K562 (cell line): ENCODE results near the gene ACKR1. TPM values are rescaled to one million over a fixed set of nuclear protein-coding genes. Genes with fewer than 3 reads are reported as not detected.

Source experiments
- ATAC-seq: fragments of 200-7000 bp; cut with Tn5 transposase; 3 replicates; pipeline ENCODE4 v1.9.1; 2020; ENCODE audit warnings: moderate library complexity
- BruUV-seq: library from RNA; stranded (reverse); fragments of 400-500 nt; replicated peaks from 2 replicates; lab custom pipeline; 2021; lab: Mats Ljungman, UMichigan
- CTCF ChIA-PET: fragments of 300-600 bp; formaldehyde crosslinking; extraction: SDS; loops from one replicate; lab custom pipeline; 2021; ENCODE audit warnings: low intra/inter-chr PET ratio; lab: Yijun Ruan, JAX
- POLR2A ChIA-PET: fragments of 300-600, 350-650 bp; sonication (Branson Sonifier 250); formaldehyde crosslinking; extraction: SDS; loops from one replicate; lab custom pipeline; 2021; ENCODE audit warnings: antibody characterized with exemption, inconsistent platforms; lab: Yijun Ruan, JAX
- DNase-seq, 4 experiments: peaks; one replicate each; pipeline versions ENCODE4 v3.0.0 to v3.0.0-alpha.2; 2011 to 2018; ENCODE audit warnings: low spot score in 3 of 4, mixed read lengths in 3 of 4; ENCODE audit errors: extremely low read depth in 1 of 4
- FAIRE-seq: peaks from 2 replicates; lab custom pipeline; 2011; peaks lifted over from hg19 to GRCh38; lab: Jason Lieb, UNC
- H2AFZ ChIP-seq: 2 replicates; pipeline ENCODE4 v1.6.0; 2011; ENCODE audit warnings: low read depth, low read length, control low read depth, inconsistent platforms
- H3K27ac ChIP-seq: fragments of 200-600 bp; 3 replicates; pipeline ENCODE4 v1.8.0; 2011; ENCODE audit warnings: low read depth, mild to moderate bottlenecking, control low read depth, inconsistent platforms, low read length, moderate library complexity, mixed read lengths; ENCODE audit errors: extremely low read depth
- H3K27me3 ChIP-seq, 2 experiments: fragments of 300-600 bp in 1 of 2; 2 replicates in 1 of 2; 3 replicates in 1 of 2; pipeline versions ENCODE4 v1.6.0 to v1.8.0; 2011; ENCODE audit warnings: inconsistent platforms in 2 of 2, low read length in 2 of 2, mild to moderate bottlenecking in 1 of 2, mixed read lengths in 1 of 2, moderate library complexity in 1 of 2; ENCODE audit not compliant: control insufficient read depth in 2 of 2, insufficient read depth in 2 of 2
- H3K36me3 ChIP-seq: fragments of 300-600 bp; 3 replicates; pipeline ENCODE4 v1.8.0; 2011; ENCODE audit warnings: mild to moderate bottlenecking, low read length, inconsistent platforms; ENCODE audit not compliant: control insufficient read depth, insufficient read depth
- H3K4me1 ChIP-seq, 2 experiments: fragments of 200-600 bp in 1 of 2; replicated peaks in 1 of 2; 2 replicates in 1 of 2; 3 replicates in 1 of 2; pipeline versions ENCODE4 v1.5.1 to v1.8.0; 2011; ENCODE audit warnings: inconsistent platforms in 2 of 2, low read length in 2 of 2, mild to moderate bottlenecking in 1 of 2, mixed read lengths in 1 of 2, moderate library complexity in 1 of 2; ENCODE audit not compliant: control insufficient read depth in 2 of 2, insufficient read depth in 2 of 2
- H3K4me2 ChIP-seq: 2 replicates; pipeline ENCODE4 v1.6.1; 2011; ENCODE audit warnings: low read length, control low read depth, inconsistent platforms, mixed read lengths; ENCODE audit not compliant: insufficient read depth
- H3K4me3 ChIP-seq: fragments of 200-600 bp; sonication (generic), shearing (Covaris generic); 2 replicates; pipeline ENCODE4 v1.5.1; 2016; ENCODE audit warnings: control low read depth, inconsistent platforms
- H3K79me2 ChIP-seq: fragments of 200-600 bp; 3 replicates; pipeline ENCODE4 v1.8.0; 2011; ENCODE audit warnings: low read length, inconsistent platforms; ENCODE audit not compliant: control insufficient read depth, insufficient read depth
- H3K9ac ChIP-seq, 2 experiments: 2 replicates each; pipeline versions ENCODE4 v1.6.0 to v1.6.1; 2011; ENCODE audit warnings: low read depth in 2 of 2, low read length in 2 of 2, control low read depth in 1 of 2, inconsistent platforms in 1 of 2, mild to moderate bottlenecking in 1 of 2, mixed read lengths in 1 of 2; ENCODE audit not compliant: insufficient read depth in 1 of 2
- H3K9me1 ChIP-seq: one replicate; pipeline ENCODE4 v1.6.0; 2011; ENCODE audit warnings: inconsistent platforms, mild to moderate bottlenecking, low read length, moderate library complexity; ENCODE audit not compliant: control insufficient read depth, insufficient read depth
- H3K9me3 ChIP-seq: replicated peaks from 2 replicates; pipeline ENCODE4 v1.5.1; 2011; ENCODE audit warnings: low read depth, low read length, inconsistent platforms; ENCODE audit not compliant: control insufficient read depth, insufficient read depth
- H4K20me1 ChIP-seq: replicated peaks from 2 replicates; pipeline ENCODE4 v1.6.1; 2011; ENCODE audit warnings: low read length, inconsistent platforms, mixed read lengths; ENCODE audit not compliant: control insufficient read depth, insufficient read depth
- CSDE1 ChIP-seq, 2 experiments: fragments of 450-650 bp; IDR thresholded peaks; 2 replicates each; pipeline ENCODE4 v1.6.1; 2016; ENCODE audit warnings: mild to moderate bottlenecking in 1 of 2
- PRDM10 ChIP-seq: fragments of 450-650 bp; IDR thresholded peaks from 2 replicates; pipeline ENCODE4 v1.6.1; 2018; ENCODE audit not compliant: partially characterized antibody
- ZMIZ1 ChIP-seq, 2 experiments: fragments of 150-350 bp in 1 of 2; IDR thresholded peaks; 2 replicates each; pipeline ENCODE4 v1.6.1; 2012 to 2016; ENCODE audit warnings: low read depth in 2 of 2, low read length in 2 of 2, mild to moderate bottlenecking in 1 of 2, moderate library complexity in 1 of 2
- ZNF75A ChIP-seq: fragments of 450-650 bp; formaldehyde crosslinking; IDR thresholded peaks from 2 replicates; pipeline ENCODE4 v1.4.0; 2020; ENCODE audit warnings: mild to moderate bottlenecking
- WGBS: fragments of 100-300 bp; shearing (Covaris generic); methylation state at CpG from one replicate; pipeline ENCODE4 v1.1.6; 2016; ENCODE audit warnings: low coverage, mixed read lengths; ENCODE audit not compliant: insufficient coverage; ENCODE audit errors: missing lambda C conversion rate; 5-methylcytosine and 5-hydroxymethylcytosine counted together
- in situ Hi-C: fragments of 300-500 bp; cut with MboI; formaldehyde crosslinking; loops from 4 replicates; pipeline ENCODE4 v1.15.0; 2018; ENCODE audit warnings: inconsistent platforms, mixed read lengths
- intact Hi-C: fragments of 100-400 bp; cut with micrococcal nuclease; formaldehyde crosslinking; loops from 2 replicates; pipeline ENCODE4 v1.14.2; 2022
- polyA plus RNA-seq, 8 experiments: library from polyadenylated mRNA; depleted of rRNA in 4 of 8; stranded (reverse) in 5 of 8; unstranded in 3 of 8; fragments of >200 nt; fragmentation: Nextera tagmentation in 2 of 8; fragmentation: Illumina TruSeq in 1 of 8; extraction: Ambion mirVana in 2 of 8; extraction: Trizol in 1 of 8; gene quantifications; 2 replicates each; pipeline versions ENCODE4 v1.2.1 to v1.2.3, GENCODE V29; 2011 to 2014; ENCODE audit warnings: inconsistent platforms in 1 of 8, missing spikeins in 1 of 8
- total RNA-seq, 7 experiments: library from RNA; depleted of rRNA in 6 of 7; stranded (reverse); fragments of >200 nt in 6 of 7; fragmentation: Illumina TruSeq in 2 of 7; extraction: Trizol in 2 of 7; gene quantifications; 2 replicates each; pipeline versions ENCODE4 v1.2.1 to v1.2.3, GENCODE V29; 2011 to 2021; ENCODE audit warnings: low replicate concordance in 1 of 7

The ACKR1 gene
- total and polyA plus RNA-seq, 9 of the 15 experiments (the other 6 are each of a cell fraction or from before 2014, with no cell fraction given), result 0.07 to 0.64 (median 0.18) TPM

- in situ Hi-C loops (no loop called here), intact Hi-C loops (no loop called here)
- Histone ChIP-seq H3K4me2 (no peak overlapping the region), H3K9me1 (no peaks in the 10 kb centered on the region), H2AFZ (no peak overlapping the region), H3K9me3 (no peaks in the 10 kb centered on the region), H3K9ac (no peak overlapping the region), H3K4me1 (0 out of 5 replicates have a peak, but pooled peaks cover 0 to 6% of the 10 kb centered on the region in 2 experiments), H3K79me2 (no peaks in the 10 kb centered on the region), H3K27ac (no peak overlapping the region), H4K20me1 (no peaks in the 10 kb centered on the region)
- no peak for FAIRE-seq
- no TSS peak for BruUV-seq
- no peak for DNase-seq
- CTCF ChIA-PET, result no interaction called here
- POLR2A ChIA-PET, result no interaction called here
- 0% methylated on average over 5 of the region's 5 CpGs for WGBS
- ATAC-seq, result no peak
- TF ChIP-seq CSDE1 (IDR thresholded peaks at IDR 0.05), result no peak
- no peak for TF ChIP-seq ZNF75A (CRISPR knock-in tag)
- TF ChIP-seq, all 486 proteins: peak for 0
- Histone ChIP-seq H3K4me3 (no peak overlapping the region), H3K36me3 (no peaks in the 10 kb centered on the region), H3K27me3 (peaks cover 6 to 7% of the 10 kb centered on the region in 2 experiments; a peak in 4 of 5 replicates)
Observed at GRCh38 chr1:159170639-159171038, 34.0 kb upstream of the ACKR1 start.

- in situ Hi-C loops, result no loop called here
- TF ChIP-seq PRDM10, result peak; percentile 59
- TF ChIP-seq ZMIZ1 (IDR thresholded peaks at IDR 0.05; ENCODE audit: low read depth in 2 of 2, low read length in 2 of 2), result no peak
- TF ChIP-seq, all 486 proteins: peak for 1
- CTCF ChIA-PET, result no interaction called here
- H3K79me2 ChIP-seq, result no peaks in the 10 kb centered on the region
- no peak within 1 kb of the TSS for H3K4me3 ChIP-seq
- ATAC-seq (no peak), FAIRE-seq (no peak), DNase-seq (no peak)
- H3K9me3 ChIP-seq, result no peaks in the 10 kb centered on the region
- H3K27ac ChIP-seq, result no peak within 1 kb of the TSS
- intact Hi-C loops, result no loop called here
- H3K4me1 ChIP-seq, result 0 out of 5 replicates have a peak, but pooled peaks cover 0 to 6% of the 10 kb centered on the region in 2 experiments
- no TSS peak for BruUV-seq
- H3K27me3 ChIP-seq, result peaks cover 6 to 7% of the 10 kb centered on the region in 2 experiments; a peak in 4 of 5 replicates
- H3K9me1 ChIP-seq, result no peaks in the 10 kb centered on the region
- 3% methylated on average over 10 of the region's 29 CpGs for WGBS
- POLR2A ChIA-PET, result no interaction called here
- H3K9ac ChIP-seq, result no peak within 1 kb of the TSS
- no peaks in the 10 kb centered on the region for H3K36me3 ChIP-seq
- H3K4me2 ChIP-seq, result no peak within 1 kb of the TSS
- H2AFZ ChIP-seq, result no peak within 1 kb of the TSS
- H4K20me1 ChIP-seq, result no peaks in the 10 kb centered on the region
Observed at GRCh38 chr1:159171254-159171687, 33.4 kb upstream of the ACKR1 start, which contains the start of gene CADM3. TSS of gene CADM3 (plus strand) at chr1:159171615. CDS start at chr1:159171766, 151 bp downstream.
